HG02943 (cell line): ENCODE data around the gene CDKL4.
"Not testable (repeated sequence)": the region's sequence is repeated elsewhere in the genome, so short reads cannot be mapped to it uniquely, and the experiment has no call there.

Experiments used
- ATAC-seq: cut with Tn5 transposase; IDR thresholded peaks from one replicate; pipeline ENCODE4 v1.9.1; 2021; ENCODE audit warnings: mild to moderate bottlenecking, low read depth, moderate library complexity; ENCODE audit not compliant: unreplicated experiment

Gene CDKL4

GRCh38 chr2:39181297-39181696 is 62.5 kb downstream of the CDKL4 start:
- no peak for ATAC-seq

DNA sequence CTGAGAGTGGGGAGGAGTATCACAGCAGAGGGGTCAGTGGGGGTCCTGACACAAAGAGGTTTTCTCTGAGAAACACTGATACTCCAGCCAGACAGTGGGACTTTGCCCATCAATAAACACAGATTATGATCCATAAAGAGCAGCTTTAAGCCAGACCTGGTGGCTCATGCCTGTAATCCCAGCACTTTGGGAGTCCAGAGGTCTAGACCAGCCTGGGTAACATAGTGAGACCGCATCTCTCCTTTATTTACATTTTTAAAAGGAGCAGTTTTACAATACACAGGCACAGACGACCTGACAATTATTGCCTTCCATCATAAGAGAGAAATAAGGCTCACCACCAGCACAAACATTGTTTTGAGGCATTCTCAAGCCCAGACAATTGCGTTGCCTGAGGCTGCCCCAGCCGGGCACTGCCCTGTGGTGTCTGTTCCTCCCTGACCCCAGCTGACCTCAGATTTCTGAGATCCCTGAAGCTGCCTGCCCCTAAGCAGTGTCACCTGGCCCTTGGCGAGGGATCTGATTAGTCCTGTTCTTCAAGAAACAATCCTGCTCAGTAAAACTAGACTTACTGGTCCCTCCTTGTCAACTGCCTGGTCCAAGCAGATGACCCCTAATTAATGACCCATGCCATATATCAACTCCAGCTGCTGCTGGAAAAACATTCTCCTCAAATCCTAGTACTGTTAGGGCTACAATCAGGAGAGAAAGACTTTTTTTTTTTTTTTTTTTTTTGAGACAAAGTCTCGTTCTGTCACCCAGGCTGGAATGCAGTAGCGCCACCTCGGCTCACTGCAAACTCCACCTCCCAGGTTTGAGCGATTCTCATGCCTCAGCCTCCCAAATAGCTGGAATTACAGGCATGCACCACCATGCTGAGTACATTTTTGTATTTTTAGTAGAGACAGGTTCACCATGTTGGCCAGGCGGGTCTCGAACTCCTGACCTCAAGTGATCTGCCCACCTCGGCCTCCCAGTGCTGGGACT is 63.5 kb downstream of the CDKL4 start:
- no peak for ATAC-seq

- ATAC-seq = no peak
Measured at GRCh38 chr2:39178756-39179155, 65.0 kb downstream of the CDKL4 start.

DNA sequence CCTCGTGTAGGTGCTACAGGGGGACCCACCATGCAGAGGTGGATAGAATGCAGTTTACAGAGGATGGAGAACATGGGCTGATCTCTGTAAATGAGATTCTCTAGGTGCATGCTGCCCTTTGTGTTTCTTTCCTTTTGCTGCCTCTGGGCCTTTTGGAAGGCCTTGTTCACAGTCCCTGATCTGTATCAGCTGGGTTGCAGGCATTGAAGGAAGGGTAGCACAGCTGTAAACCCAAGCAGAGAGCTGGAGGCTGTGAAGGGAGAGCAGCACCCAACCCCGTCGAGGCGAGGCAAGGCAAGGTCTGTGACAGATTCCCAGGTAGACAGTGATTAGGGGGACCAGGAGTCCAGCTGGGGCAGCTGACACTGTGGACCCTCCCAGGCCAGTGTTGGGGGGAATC is 66.8 kb downstream of the CDKL4 start:
- ATAC-seq = no peak

- no peak for ATAC-seq
Measured at GRCh38 chr2:39175026-39175812, 68.6 kb downstream of the CDKL4 start.

- ATAC-seq = no peak
Measured at GRCh38 chr2:39174022-39174421, 69.7 kb downstream of the CDKL4 start.

- not testable (repeated sequence) for ATAC-seq
Measured at GRCh38 chr2:39172047-39172706, 71.6 kb downstream of the CDKL4 start.

GRCh38 chr2:39171621-39172020 is 72.1 kb downstream of the CDKL4 start:
- ATAC-seq = no peak

DNA sequence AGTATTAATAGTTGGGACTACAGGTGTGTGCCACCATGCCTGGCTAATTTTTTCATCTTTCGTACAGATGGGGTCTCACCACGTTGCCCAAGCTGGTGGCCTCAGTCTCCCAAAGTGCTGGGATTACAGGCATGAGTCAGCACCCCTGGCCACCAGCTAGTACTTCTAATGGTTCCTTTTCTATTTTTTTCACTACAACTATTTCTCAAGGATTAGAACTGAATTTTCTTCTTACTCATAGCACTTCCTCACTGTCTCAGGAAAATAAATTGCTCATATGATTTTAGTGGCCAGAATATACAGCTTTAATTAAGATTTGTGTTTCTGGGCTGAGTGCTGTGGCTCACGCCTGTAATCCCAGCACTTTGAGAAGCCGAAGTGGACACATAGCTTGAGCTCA is 79.7 kb downstream of the CDKL4 start:
- no peak for ATAC-seq

DNA sequence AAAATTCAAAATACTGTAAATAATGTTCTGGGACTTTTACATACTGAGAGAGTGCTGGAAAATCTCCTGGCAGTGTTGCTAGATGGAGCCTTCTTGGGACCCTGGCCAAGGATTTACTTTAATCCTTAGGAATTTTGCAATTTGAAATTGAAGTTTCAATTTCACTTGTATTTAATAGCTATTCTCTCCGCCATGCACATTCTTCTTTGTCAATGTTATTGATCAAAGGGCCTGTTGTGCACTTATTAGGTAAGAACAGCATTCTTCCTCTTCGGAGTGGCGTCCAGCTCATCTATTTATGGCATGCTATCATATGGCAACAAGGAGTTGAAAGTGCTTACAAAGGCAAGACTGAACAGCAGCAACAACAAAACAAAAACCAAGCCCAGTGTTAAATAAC is 82.8 kb downstream of the CDKL4 start:
- ATAC-seq = no peak

DNA sequence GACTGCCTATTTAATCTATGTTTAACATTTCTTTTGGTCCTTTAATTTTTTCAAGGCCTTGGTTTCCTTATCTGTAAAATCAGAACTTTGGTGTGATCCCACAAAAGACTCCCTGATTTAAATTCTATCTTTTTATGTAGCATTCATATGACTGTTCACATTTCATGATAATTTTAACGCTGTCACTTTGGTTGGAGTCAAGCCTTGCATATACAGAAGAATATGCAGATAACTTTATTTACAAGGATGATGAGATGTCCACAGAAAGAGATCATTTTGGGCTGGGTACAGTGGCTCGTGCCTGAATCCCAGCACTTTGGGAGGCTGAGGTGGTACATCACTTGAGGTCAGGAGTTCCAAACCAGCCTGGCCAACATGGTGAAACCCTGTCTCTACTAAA is 84.5 kb downstream of the CDKL4 start:
- ATAC-seq = no peak

DNA sequence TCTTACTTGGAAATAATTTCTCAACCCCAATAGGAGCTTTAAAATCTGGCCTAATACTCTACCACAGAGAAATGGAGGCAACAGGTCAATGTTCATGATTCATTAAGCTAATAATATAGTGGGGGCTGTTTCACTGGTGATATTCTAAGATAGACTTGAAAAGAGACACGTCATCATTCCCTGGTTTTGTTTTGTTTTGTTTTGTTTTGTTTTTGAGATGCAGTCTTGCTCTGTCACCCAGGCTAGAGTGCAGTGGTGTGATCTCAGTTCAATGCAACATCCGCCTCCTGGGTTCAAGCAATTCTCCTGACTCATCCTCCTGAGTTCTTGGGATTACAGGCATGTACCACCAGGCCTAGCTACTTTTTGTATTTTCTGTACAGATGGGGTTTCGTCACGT is 85.4 kb downstream of the CDKL4 start:
- no peak for ATAC-seq

DNA sequence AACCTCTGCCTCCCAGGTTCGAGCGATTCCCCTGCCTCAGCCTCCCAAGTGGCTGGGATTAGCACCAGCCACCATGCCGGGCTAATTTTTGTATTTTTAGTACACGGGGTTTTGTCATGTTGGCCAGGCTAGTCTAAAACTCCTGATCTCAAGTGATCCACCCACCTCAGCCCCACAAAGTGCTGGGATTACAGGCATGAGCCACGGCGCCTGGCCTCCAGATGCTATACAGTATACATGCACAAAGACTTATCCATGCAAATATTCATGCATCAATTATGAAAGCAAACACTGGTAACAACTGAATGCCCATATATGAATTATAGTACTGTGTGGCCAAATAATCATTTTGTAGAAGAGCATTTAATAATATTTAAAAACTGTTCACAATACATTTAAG is 86.9 kb downstream of the CDKL4 start:
- no peak for ATAC-seq

- ATAC-seq = no peak
Measured at GRCh38 chr2:39156107-39156506, 87.7 kb downstream of the CDKL4 start.

- ATAC-seq = not testable (repeated sequence)
Measured at GRCh38 chr2:39155573-39155972, 88.2 kb downstream of the CDKL4 start.

GRCh38 chr2:39154944-39155343 is 88.8 kb downstream of the CDKL4 start:
- ATAC-seq = no peak

- no peak for ATAC-seq
Measured at GRCh38 chr2:39153312-39153711, 90.5 kb downstream of the CDKL4 start.

DNA sequence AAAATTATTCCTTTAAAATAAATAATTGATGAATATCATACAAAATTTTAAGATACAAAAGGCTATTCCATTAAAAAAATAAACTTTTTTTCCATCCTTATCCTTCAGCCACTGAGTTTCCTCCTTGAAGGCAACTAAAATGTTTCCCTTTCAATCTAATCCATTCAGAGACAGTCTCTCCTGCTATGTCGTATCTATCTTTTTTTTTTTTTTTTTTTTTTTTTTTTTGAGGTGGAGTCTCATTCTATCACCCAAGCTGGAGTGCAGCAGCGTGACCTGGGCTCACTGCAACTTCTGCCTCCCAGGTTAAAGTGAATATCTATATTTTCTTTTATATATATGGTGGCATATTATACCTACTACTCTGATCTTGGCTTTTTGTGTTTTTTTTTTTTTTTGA is 91.3 kb downstream of the CDKL4 start:
- ATAC-seq = no peak

DNA sequence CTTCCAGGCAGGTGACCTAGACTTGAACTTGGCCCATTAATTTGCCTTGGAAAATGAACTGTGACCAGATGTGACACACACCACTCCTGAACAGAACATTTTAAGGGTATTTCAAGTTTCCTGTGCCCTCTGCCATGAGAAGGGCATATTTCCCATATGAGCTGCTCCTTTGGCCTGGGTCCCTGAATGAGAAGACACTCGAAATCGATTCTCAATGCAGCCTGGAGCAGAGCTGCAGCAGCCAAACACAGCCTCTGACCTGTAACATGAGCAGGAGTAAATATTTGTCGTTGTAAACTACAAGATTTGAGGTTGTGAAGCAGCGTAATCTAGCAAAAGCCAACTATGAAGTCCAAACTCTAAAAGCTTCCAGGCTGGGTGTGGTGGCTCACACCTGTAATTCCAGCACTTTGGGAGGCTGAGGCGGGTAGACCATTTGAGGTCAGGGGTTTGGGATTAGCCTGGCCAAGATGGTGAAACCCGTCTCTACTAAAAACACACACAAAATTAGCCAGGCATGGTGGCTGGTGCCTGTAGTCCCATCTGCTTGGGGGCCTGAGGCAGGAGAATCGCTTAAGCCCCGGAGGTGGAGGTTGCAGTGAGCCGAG is 92.8 kb downstream of the CDKL4 start:
- no peak for ATAC-seq

DNA sequence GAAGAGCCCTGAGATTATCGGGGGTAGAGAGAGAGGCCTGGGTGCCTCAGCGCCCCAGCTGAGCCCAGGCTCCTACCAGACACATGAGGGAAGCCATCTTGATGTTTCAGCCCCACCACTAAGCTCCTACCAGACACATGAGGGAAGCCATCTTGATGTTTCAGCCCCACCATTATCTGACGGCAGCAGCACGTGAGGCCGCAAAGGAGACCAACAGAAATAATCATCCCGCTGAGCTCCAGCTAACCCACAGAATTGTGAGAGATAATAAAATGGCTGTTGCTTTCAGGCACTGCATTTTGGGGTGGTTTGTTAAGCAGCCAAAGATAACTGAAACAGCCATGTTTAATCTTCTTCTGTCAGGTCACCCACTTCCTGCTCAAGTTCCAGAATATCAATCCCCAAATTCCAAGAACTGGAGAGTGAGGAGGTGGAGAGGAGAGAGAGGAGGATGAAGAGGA is 93.6 kb downstream of the CDKL4 start:
- ATAC-seq = no peak
